Ishikawa (cell line): ENCODE data around the gene OBSCN.

Experiments used
- CEBPB ChIP-seq: IDR thresholded peaks from 2 replicates; pipeline ENCODE4 v1.6.1; 2012
- CREB1 ChIP-seq: IDR thresholded peaks from 2 replicates; pipeline ENCODE4 v1.6.1; 2012; ENCODE audit warnings: low read depth
- EGR1 ChIP-seq: IDR thresholded peaks from 2 replicates; pipeline ENCODE4 v1.6.1; 2012
- EP300 ChIP-seq: IDR thresholded peaks from 2 replicates; pipeline ENCODE4 v1.6.1; 2012; ENCODE audit warnings: borderline replicate concordance
- FOXM1 ChIP-seq: IDR thresholded peaks from 2 replicates; pipeline ENCODE4 v1.6.1; 2012; ENCODE audit warnings: low read depth, borderline replicate concordance
- RAD21 ChIP-seq: IDR thresholded peaks from 2 replicates; pipeline ENCODE4 v1.6.1; 2012; ENCODE audit warnings: low read depth
- REST ChIP-seq: IDR thresholded peaks from 2 replicates; pipeline ENCODE4 v1.6.1; 2012; ENCODE audit warnings: low read depth, mild to moderate bottlenecking
- TAF1 ChIP-seq: IDR thresholded peaks from 2 replicates; pipeline ENCODE4 v1.6.1; 2012; ENCODE audit warnings: low read depth, mild to moderate bottlenecking
- TCF12 ChIP-seq: IDR thresholded peaks from 2 replicates; pipeline ENCODE4 v1.6.1; 2012; ENCODE audit warnings: low read depth
- TEAD4 ChIP-seq: IDR thresholded peaks from 2 replicates; pipeline ENCODE4 v1.6.1; 2012
- USF1 ChIP-seq: IDR thresholded peaks from 2 replicates; pipeline ENCODE4 v1.6.1; 2012
- YY1 ChIP-seq: IDR thresholded peaks from 2 replicates; pipeline ENCODE4 v1.6.1; 2012; ENCODE audit warnings: low read depth
- ZBTB7A ChIP-seq: IDR thresholded peaks from 2 replicates; pipeline ENCODE4 v1.6.1; 2012; ENCODE audit warnings: low read depth
- TF ChIP-seq, protein P1 (sequence below): IDR thresholded peaks from 2 replicates; pipeline ENCODE4 v1.6.1; 2012

GRCh38 chr1:228219245-228219961 lies 11.6 kb downstream of the OBSCN start:
- TF ChIP-seq EP300 (no peak), CEBPB (no peak), TEAD4 (no peak), YY1 (no peak), USF1 (no peak), FOXM1 (no peak), REST (no peak), TCF12 (no peak), RAD21 (no peak), TAF1 (no peak), EGR1 (no peak), ZBTB7A (no peak), CREB1 (no peak)
- TF ChIP-seq, protein P1, sequence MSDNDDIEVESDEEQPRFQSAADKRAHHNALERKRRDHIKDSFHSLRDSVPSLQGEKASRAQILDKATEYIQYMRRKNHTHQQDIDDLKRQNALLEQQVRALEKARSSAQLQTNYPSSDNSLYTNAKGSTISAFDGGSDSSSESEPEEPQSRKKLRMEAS: no peak
